Fibroblast of skin of right biceps (primary cell): Measurements from ENCODE around the gene LRRC75A.

Source experiments
- DNase-seq: peaks from one replicate; pipeline ENCODE4 v3.0.0-alpha.2; 2013

The LRRC75A gene

DNA sequence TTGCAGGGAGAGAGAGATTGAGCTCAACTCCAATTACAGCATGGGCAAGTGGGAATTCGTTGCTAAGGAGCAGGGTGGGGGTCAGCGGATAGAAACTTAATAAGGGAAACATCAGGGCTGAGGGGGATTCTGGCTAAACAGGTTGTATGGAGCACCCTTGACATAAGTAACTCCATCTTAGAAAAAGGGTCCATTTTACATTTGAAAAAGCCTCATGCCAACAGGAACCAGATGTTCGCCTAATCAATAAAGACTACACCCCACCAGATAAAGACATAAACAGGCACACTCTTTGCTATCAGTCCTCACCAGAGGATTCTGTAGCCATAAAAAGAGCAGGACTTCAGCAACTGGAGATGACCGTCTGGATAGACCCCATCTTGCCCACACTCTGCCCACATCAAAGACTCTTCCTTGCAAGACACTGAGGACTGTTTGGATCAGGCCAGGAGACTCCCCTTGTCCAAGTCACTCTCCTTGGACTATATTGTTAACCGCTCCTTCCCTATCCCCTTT lies 1.6 kb upstream of the LRRC75A start:
- no peak for DNase-seq

DNA sequence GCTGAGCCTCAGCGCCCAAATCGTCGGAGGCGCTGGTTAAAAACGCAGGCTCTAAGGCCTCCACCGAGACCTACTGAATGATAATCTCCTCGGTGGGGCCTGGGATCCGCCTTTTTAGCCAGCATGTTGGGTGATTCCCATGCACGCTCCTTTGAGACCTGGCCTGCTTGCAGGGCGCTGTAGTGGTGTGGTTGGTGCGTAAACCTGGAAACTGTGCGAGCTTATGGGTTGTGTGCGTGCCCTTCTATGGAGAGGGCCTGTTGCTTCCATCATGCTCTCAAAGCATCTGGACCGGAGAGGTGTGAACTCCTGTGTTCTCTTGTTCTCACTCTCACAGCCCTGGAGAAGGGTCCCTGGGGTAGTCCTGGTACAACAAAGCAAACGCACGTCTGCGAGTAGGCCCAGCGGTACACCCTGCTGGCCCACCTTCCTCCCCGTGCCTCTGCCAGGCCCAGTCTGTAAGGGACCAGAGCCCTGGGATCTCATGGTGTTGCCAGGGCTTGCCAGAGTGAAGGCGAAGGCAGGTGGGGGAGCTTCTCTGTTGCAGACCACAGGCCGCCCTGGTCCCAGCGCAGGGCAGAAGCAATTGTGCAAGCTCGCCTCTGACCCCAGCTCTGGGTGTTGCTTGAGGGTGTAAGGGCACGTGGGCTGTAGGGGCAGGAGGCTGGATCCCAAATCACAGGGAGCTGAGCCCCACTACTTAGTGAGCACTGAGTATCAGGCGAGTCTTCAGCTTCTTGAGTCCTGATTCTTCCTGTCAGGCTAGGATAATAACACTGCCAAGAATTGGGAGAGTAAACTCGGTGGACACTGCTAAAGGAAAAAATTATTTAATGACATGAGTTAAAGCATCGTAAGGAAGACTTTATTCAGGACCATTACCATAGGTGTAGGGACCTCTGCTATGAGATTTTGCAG lies 879 bp upstream of the LRRC75A start:
- no peak for DNase-seq

GRCh38 chr17:16491131-16491702 lies 776 bp downstream of the LRRC75A start:
- DNase-seq = no peak

DNA sequence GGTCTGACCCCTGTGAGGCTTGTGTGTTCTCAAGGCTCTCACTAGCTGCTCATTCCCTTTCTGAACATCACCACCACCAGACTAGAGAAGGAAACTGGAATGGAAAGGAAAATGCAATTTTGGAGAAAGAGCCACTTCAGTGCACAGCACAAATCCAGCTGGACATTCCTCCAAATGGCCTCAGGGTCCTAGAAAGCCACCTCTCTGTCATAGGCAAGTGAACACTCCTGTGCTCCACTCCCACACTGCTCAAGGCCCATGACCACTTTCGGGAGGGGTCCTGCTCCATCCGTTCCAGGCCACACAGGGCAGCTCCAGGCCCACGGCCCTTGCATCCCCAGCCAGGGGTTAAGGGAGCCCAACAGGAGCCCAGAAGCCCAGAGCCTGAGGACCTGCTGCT lies 2.6 kb downstream of the LRRC75A start:
- no peak for DNase-seq

GRCh38 chr17:16488968-16489337 lies 3.0 kb downstream of the LRRC75A start:
- no peak for DNase-seq

DNA sequence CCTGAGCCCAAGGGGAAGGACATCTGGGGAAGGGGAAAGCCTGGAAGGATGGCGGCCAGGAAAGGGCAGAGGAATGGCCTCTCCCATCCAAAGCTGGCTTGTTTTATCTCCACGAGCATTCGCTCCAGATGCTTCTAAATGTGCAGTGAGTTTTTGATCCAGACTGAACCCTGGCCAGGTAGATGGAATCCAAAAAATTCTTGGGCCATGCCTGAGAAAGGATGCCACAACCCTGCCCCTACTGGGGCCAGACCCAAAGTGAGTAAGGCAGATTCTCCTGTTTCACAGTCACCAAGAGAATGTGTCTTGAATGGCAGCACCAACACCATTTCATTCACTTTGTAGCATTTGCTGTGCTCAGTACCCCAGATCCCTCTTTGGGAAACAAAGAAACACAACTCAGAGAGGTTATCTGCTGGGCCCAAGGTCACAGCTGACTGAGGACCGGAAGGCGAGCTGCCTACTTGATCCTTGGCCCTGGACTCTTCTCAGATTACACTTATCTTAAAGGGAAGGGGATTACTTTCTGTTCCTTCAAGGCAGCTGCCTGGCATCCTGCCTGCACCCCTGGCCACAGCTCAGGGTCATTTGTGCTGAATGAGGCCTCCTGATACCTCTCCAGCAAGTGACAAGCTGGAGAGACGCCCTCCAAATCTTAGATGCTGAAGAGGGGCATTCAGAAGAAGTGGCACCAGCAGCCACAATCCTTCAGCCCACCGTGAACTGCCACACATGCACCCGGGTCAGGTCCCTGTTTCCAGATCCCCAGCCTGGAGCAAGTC lies 3.6 kb downstream of the LRRC75A start:
- DNase-seq = no peak

DNA sequence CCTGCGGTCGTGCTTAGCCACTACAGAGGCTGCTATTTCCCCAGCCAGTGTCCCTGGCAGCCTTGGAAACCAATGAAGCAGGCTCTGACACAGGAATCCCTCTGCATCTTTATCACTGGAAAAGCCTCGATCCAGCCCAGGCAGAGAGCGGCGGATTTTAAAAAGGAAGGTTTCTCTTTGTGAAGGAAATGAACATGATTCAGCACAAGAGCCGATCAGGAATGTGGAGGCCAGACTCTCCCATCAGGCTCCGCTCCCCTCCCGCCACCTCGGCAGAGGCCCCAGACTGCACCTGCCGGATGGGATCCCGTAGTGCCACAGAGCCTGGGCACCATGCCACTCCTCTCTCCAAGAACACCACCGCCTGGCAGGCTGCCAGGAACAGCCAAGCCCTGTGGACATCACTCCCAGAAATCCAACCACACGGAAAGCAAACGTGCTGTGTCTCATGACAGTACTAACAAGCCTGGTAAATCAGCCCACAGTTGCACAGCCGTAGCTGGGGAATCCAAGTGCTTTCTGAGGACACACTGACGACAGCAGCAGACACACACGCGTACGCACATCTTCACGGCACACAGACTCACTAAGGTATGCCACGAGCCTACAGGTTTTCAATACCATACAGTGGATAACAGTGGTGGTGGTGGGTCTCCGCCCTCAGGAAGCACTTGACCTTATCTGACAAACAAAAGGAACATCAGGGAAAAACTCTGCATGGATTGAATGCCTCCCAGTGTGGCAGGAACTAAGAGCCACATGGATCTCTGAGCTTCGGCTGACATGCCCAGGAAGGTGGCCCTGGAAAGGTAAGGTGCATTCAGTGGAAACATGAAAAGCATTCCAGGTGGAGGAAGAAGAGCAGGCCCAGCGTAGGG lies 5.4 kb downstream of the LRRC75A start:
- DNase-seq = peak; percentile 59

DNA sequence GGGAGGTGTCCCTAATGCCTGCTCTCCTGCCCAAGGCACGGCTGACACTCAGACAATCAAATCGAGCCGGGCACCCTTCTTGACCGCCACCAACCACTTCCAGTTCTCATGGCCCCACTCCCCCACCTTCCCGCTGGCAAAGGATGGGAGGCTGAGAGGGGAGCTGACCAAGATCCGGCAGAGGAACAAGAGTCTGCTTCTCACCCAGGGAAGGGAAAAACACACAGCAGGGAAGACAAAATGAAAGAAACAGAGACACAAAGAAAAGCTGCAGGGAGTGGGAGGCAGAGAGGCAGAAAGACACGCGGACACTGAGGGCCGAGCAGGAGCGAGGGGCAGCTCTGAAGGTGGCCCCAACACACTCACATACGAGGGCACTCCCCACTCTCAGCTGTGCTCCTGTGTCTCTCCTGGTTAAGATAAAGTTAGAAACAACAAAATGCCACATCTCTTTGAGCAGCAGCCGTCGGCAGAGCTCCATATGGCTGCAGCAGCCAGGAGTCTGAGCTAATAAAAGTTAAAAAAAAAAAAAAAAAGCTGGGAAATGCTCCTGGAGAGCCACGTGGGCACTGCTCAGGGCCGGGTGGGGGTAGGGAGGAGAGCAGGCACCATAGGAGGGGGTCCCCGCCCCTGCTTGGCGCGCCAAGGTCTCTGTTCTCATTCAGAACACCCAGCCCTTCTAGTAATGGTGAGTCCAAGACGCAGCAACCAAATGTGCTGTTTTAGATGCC lies 7.4 kb downstream of the LRRC75A start:
- DNase-seq = no peak

- no peak for DNase-seq
Measured at GRCh38 chr17:16483021-16483645, 8.9 kb downstream of the LRRC75A start.

DNA sequence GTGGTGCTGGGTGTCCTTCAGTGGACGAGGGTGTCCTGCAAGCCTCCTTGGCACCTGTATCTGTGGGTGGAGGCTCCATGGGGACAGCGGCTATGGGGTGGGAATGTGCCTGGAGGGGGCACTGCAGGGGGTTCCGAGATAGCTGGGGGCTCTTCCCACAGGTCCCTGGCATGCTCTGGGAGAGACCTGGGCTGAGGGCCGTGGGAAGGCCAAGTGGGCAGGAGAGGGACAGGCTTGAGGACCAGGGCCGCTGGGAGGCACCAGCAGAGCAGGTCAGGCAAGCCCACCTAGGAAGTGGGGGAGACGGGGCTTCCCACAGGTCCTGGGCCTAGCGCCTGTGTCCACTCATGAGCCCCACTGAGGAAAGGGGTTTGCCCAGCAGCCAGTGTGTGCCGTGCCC lies 9.7 kb downstream of the LRRC75A start:
- DNase-seq = no peak

DNA sequence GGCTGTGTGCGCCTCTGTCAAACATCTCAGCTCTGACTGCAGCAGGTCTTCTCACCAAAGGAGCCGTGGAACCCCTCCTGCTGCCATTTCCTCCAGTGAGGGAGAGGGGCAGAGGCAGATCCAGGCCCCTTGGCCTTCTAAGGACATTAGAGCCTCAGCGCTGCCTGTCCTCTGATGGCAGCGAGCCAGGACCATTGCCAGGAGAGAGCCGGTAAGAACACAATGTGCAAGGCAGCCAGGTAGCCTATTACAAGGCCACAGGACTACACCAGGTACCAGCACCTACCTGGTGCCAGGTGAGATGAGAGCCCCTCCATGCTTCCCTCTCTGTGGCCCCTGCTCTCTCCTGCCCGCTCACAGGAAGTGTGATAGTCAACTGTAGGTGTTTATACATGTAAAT lies 11.0 kb downstream of the LRRC75A start:
- DNase-seq = no peak

DNA sequence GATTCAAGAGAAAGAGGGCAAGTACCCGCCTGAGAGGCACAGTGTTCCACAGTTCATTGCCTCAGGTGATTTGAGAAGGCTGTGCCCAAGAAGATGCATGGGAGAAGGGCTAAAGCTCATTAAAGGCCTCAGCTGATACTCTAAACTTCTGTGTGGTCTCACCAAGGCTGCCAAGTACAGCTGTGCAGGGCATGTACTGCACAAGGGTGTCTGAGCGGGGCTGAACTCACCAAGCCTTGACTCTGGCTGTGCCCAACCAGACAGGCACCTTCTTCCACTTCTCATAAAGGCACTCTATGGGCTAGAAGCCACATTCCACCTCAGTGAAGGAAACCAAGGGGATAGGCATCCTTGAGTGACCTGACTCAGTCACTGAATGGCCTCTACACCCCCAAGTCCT lies 12.7 kb downstream of the LRRC75A start:
- DNase-seq = no peak

GRCh38 chr17:16478649-16479048 lies 13.3 kb downstream of the LRRC75A start:
- DNase-seq = no peak

- no peak for DNase-seq
Measured at GRCh38 chr17:16477666-16478065, 14.3 kb downstream of the LRRC75A start.

GRCh38 chr17:16477255-16477654 lies 14.7 kb downstream of the LRRC75A start:
- DNase-seq = peak; percentile 86

- DNase-seq = no peak
Measured at GRCh38 chr17:16475179-16475704, 16.8 kb downstream of the LRRC75A start.

- peak; percentile 32 for DNase-seq
Measured at GRCh38 chr17:16474012-16474725, 17.8 kb downstream of the LRRC75A start.

GRCh38 chr17:16473044-16474011 lies 18.7 kb downstream of the LRRC75A start:
- no peak for DNase-seq

DNA sequence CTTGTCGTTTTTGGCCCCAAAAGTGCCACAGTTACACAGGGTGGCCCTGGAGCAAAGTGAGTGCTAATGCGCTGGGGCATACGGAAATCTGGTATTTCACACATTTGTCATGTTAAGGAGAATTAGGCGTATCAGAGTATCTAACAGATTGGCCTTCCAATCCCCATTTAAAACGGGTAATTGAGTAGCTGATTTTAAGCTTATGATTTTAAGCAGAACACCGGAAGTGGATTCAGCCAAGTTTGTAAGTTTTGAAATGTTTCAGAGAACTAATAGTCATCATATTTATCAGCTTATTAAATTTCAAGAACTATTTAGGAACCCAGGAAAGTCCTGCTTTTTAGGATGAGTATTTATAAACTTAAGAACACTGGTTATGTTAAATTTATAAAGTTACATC lies 19.5 kb downstream of the LRRC75A start:
- DNase-seq = no peak
